ENCODE measurements around the gene BAX.
A peak's percentile ranks its signal among the peaks of the same experiment; 100 is the strongest.
"Not testable (repeated sequence)": the region's sequence is repeated elsewhere in the genome, so short reads cannot be mapped to it uniquely, and the experiment has no call there.

Gene BAX

DNA sequence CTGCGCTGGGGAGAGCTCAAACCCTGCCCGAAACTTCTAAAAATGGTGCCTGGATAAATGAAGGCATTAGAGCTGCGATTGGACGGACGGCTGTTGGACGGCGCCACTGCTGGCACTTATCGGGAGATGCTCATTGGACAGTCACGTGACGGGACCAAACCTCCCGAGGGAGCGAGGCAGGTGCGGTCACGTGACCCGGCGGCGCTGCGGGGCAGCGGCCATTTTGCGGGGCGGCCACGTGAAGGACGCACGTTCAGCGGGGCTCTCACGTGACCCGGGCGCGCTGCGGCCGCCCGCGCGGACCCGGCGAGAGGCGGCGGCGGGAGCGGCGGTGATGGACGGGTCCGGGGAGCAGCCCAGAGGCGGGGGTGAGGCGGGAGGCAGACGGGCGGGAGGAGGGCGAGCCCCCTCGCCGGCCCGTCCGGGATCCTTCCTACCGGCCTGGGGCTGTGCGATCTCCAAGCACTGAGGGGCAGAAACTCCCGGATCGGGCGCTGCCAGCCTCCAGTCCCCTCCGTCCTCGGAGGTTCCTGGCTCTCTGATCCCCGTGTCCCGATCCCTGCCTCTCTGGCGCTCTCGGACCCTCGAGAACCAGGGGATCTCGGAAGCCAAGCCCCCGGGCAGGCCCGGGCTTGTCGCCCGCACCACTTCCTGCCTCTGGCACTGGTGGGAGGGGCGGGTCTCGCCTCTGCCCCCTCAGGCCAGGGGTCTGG lies at the start of gene BAX:
TSS of gene BAX (plus strand) at position 281 of the 713 bp plus-strand sequence. CDS start at position 335, 54 bp downstream.
- TF ChIP-seq, protein P1, sequence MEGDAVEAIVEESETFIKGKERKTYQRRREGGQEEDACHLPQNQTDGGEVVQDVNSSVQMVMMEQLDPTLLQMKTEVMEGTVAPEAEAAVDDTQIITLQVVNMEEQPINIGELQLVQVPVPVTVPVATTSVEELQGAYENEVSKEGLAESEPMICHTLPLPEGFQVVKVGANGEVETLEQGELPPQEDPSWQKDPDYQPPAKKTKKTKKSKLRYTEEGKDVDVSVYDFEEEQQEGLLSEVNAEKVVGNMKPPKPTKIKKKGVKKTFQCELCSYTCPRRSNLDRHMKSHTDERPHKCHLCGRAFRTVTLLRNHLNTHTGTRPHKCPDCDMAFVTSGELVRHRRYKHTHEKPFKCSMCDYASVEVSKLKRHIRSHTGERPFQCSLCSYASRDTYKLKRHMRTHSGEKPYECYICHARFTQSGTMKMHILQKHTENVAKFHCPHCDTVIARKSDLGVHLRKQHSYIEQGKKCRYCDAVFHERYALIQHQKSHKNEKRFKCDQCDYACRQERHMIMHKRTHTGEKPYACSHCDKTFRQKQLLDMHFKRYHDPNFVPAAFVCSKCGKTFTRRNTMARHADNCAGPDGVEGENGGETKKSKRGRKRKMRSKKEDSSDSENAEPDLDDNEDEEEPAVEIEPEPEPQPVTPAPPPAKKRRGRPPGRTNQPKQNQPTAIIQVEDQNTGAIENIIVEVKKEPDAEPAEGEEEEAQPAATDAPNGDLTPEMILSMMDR (IDR thresholded peaks at IDR 0.05; ENCODE audit: low read length, missing control alignments): no peak
- peak within 1 kb of the TSS; percentile 96 for H3K4me3 ChIP-seq (replicated peaks; ENCODE audit: low read depth, low read length)
- peak; percentile 97 for DNase-seq (ENCODE audit: low read depth)

DNA sequence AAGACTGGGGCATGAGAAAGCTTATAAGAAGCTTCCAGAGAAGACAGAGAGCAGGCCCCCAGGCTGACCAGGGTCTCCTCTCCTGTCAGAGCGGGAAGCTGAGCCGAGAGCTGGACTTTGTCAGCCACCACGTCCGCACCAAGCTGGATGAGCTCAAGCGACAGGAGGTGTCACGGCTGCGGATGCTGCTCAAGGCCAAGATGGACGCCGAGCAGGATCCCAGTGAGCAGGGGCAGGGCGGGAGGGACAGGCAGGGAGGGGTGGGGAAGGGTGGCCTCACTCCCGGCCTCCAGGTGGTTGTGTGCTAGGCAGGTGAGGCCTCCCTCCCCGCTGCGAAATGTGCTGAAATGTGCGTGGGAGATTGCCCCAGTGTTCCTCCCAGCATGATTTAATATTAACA lies 49.0 kb upstream of the BAX start:
- DNase-seq (ENCODE audit: low read depth): no peak
- no peak overlapping the region for H3K4me3 ChIP-seq (replicated peaks; ENCODE audit: low read depth, low read length)
- TF ChIP-seq, protein P1 (IDR thresholded peaks at IDR 0.05; ENCODE audit: low read length, missing control alignments): no peak

DNA sequence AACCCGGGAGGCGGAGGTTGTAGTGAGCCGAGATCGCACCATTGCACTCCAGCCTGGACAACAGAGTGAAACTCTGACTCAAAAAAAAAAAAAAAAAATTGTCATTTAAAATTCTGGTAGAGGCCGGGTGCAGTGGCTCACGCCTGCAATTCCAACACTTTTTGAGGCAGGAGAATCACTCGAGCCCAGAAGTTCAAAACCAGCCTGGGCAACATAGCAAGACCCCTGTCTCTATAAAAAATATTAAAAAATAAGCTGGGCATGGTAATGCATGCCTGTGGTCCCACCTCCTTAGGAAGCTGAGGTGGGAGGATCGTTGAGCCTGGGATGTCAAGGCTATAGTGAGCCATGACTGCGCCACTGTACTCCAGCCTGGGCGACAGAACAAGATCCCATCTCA lies 48.4 kb upstream of the BAX start:
- H3K4me3 ChIP-seq (replicated peaks; ENCODE audit: low read depth, low read length): no peak overlapping the region
- TF ChIP-seq, protein P1 (IDR thresholded peaks at IDR 0.05; ENCODE audit: low read length, missing control alignments): no peak
- DNase-seq (ENCODE audit: low read depth): no peak

DNA sequence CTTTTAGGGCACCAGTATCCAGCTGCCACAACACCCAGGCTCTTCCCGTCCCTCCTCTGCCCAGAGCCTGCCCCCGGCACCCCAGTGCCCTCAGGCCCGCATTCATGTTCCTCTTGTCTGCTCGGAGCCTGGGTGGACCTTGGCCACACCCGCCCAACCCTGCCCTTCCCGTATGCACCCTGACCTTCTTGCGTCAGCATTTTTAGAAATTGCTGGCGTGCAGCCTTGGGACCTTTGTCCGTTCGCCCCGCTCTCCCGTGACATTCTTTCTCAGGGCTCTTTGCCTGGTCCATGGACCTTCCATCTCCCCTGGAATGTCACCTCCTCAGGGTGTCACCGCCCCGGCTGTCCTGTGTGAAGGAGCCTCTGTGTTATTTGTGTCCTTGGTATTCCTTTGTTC lies 47.0 kb upstream of the BAX start:
- no peak for DNase-seq (ENCODE audit: low read depth)
- TF ChIP-seq, protein P1 (IDR thresholded peaks at IDR 0.05; ENCODE audit: low read length, missing control alignments): no peak
- no peak overlapping the region for H3K4me3 ChIP-seq (replicated peaks; ENCODE audit: low read depth, low read length)

DNA sequence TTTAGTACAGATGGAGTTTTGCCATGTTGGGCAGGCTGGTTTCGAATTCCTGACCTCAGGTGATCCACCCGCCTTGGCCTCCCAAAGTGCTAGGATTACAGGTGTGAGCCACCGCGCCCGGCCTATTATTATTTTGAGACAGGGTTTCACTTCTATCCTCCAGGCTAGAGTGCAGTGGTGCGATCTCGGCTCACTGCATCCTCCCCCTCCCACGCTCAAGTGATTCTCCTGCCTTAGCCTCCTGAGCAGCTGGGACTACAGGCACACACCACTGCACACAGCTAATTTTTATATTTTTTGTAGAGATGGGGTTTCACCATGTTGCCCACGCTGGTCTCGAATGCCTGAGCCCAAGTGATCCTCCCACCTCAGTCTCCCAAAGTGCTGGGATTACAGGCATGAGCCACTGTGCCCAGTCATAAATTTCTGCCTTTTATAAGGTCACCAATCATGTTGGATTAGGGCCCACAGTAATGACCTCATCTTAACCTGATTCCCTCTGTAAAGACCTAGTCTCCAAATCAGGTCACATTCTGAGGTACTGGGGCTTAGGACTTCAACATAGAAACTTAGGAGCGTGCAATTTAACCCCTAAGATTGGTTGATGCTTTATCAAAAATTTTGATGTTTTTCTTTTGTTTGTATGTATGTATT lies 45.1 kb upstream of the BAX start:
- DNase-seq (ENCODE audit: low read depth); H3K4me3 ChIP-seq (replicated peaks; ENCODE audit: low read depth, low read length): not testable (repeated sequence)

DNA sequence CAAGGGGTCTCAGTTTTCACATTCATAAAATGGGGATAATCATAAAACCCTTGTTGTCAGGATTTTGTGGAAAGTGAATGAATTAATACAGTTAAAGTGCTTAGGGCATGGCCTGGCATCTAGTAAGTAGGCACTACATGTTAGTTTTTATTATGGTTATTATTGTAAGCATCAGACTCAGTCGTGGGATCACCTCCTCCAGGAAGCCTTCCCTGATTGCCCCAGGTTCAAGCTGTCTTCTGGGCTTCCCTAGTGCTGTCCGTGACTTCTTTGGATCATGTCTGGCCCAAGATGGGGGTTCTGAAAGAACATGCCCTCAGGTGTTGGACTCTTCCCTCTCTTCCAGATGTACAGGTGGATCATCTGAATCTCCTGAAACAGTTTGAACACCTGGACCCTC lies 43.9 kb upstream of the BAX start:
- TF ChIP-seq, protein P1 (IDR thresholded peaks at IDR 0.05; ENCODE audit: low read length, missing control alignments): no peak
- H3K4me3 ChIP-seq (replicated peaks; ENCODE audit: low read depth, low read length): no peak overlapping the region
- DNase-seq (ENCODE audit: low read depth): no peak

DNA sequence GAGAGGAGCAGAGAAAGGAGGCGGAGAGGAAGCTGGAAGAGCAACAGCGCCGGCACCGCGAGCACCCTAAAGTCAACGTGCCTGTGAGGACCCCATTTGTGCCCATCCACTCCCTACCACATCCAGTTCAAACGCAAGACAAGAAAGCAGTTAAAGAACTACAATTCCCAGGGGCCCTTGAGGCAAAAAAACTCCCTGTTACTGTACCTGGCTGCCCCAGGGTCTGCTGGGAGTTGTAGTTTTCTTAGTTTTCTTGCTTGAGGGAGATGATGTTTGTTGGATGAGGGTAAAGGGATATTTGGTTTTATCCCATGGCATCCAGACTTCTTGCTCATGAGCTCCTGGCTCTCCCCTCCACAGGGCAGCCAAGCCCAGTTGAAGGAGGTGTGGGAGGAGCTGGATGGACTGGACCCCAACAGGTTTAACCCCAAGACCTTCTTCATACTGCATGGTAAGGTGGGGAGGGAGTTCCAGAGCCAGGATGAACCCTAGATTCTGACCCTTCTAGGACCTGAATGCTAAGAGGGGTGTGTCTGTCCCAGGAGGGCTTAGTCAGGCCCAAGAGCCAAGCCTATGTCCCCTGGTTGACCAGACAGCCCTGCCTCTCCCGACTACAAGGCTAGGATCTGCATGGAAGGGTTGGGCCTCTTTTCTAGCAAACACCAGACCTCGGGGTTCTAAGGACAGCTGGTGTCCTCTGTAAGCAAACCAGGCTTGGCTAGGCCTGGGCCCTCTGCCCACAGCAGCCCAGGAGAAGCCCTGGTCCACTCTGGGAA lies 41.4 kb upstream of the BAX start:
- TF ChIP-seq, protein P1 (IDR thresholded peaks at IDR 0.05; ENCODE audit: low read length, missing control alignments): no peak
- no peak overlapping the region for H3K4me3 ChIP-seq (replicated peaks; ENCODE audit: low read depth, low read length)
- DNase-seq (ENCODE audit: low read depth): no peak

Measured in fibroblast of pulmonary artery (primary cell).